ENCODE results near the gene LRRC2. TPM values are rescaled to one million over a fixed set of nuclear protein-coding genes. Genes with fewer than 3 reads are reported as not detected.

LRRC2 gene
- total RNA-seq, 1 donor from 2014 or later = not detected

GRCh38 chr3:46506526-46506925, 59.6 kb downstream of the LRRC2 start:
- peaks cover 10% of the 10 kb centered on the region for H3K27me3 Mint-ChIP-seq
- H3K36me3 Mint-ChIP-seq (ENCODE audit: insufficient read depth) = no peaks in the 10 kb centered on the region
- no peak for TF ChIP-seq CTCF (IDR thresholded peaks at IDR 0.05; ENCODE audit: unreplicated experiment)
- H3K27ac Mint-ChIP-seq = no peak overlapping the region
- no peaks in the 10 kb centered on the region for H3K9me3 Mint-ChIP-seq (ENCODE audit: low read depth)
- H3K4me3 Mint-ChIP-seq (ENCODE audit: low read depth) = no peak overlapping the region
- DNase-seq (ENCODE audit: low spot score, unreplicated experiment) = no peak
- H3K4me1 Mint-ChIP-seq (ENCODE audit: low read depth) = no peaks in the 10 kb centered on the region

GRCh38 chr3:46505953-46506352, 60.1 kb downstream of the LRRC2 start:
- no peak for TF ChIP-seq CTCF (IDR thresholded peaks at IDR 0.05; ENCODE audit: unreplicated experiment)
- H3K27me3 Mint-ChIP-seq = peaks cover 12% of the 10 kb centered on the region
- no peak overlapping the region for H3K27ac Mint-ChIP-seq
- no peak for DNase-seq (ENCODE audit: low spot score, unreplicated experiment)
- H3K36me3 Mint-ChIP-seq (ENCODE audit: insufficient read depth) = no peaks in the 10 kb centered on the region
- H3K4me3 Mint-ChIP-seq (ENCODE audit: low read depth) = no peak overlapping the region
- no peaks in the 10 kb centered on the region for H3K4me1 Mint-ChIP-seq (ENCODE audit: low read depth)
- H3K9me3 Mint-ChIP-seq (ENCODE audit: low read depth) = no peaks in the 10 kb centered on the region

- no peaks in the 10 kb centered on the region for H3K36me3 Mint-ChIP-seq (ENCODE audit: insufficient read depth)
- H3K4me1 Mint-ChIP-seq (ENCODE audit: low read depth) = no peaks in the 10 kb centered on the region
- no peak overlapping the region for H3K4me3 Mint-ChIP-seq (ENCODE audit: low read depth)
- H3K9me3 Mint-ChIP-seq (ENCODE audit: low read depth) = no peaks in the 10 kb centered on the region
- peaks cover 12% of the 10 kb centered on the region for H3K27me3 Mint-ChIP-seq
- no peak overlapping the region for H3K27ac Mint-ChIP-seq
- no peak for DNase-seq (ENCODE audit: low spot score, unreplicated experiment)
- no peak for TF ChIP-seq CTCF (IDR thresholded peaks at IDR 0.05; ENCODE audit: unreplicated experiment)
These were observed 61.3 kb downstream of the LRRC2 start for GRCh38 chr3:46504789-46505188.

GRCh38 chr3:46503200-46503874, 62.8 kb downstream of the LRRC2 start:
- H3K27ac Mint-ChIP-seq = no peak overlapping the region
- H3K4me3 Mint-ChIP-seq (ENCODE audit: low read depth) = no peak overlapping the region
- no peak for TF ChIP-seq CTCF (IDR thresholded peaks at IDR 0.05; ENCODE audit: unreplicated experiment)
- H3K9me3 Mint-ChIP-seq (ENCODE audit: low read depth) = no peaks in the 10 kb centered on the region
- peaks cover 12% of the 10 kb centered on the region for H3K27me3 Mint-ChIP-seq
- H3K4me1 Mint-ChIP-seq (ENCODE audit: low read depth) = no peaks in the 10 kb centered on the region
- no peak for DNase-seq (ENCODE audit: low spot score, unreplicated experiment)
- no peaks in the 10 kb centered on the region for H3K36me3 Mint-ChIP-seq (ENCODE audit: insufficient read depth)

- Mint-ChIP-seq H3K27me3 (peaks cover 11% of the 10 kb centered on the region), H3K9me3 (ENCODE audit: low read depth) (no peaks in the 10 kb centered on the region), H3K4me3 (ENCODE audit: low read depth) (no peak overlapping the region), H3K36me3 (ENCODE audit: insufficient read depth) (no peaks in the 10 kb centered on the region), H3K27ac (no peak overlapping the region), H3K4me1 (ENCODE audit: low read depth) (no peaks in the 10 kb centered on the region)
- TF ChIP-seq CTCF (IDR thresholded peaks at IDR 0.05; ENCODE audit: unreplicated experiment) = no peak
- DNase-seq (ENCODE audit: low spot score, unreplicated experiment) = no peak
These were observed 64.4 kb downstream of the LRRC2 start for GRCh38 chr3:46501702-46502101.

Measured in progenitor cell of endocrine pancreas (in vitro differentiated cells).